KMS-11 (cell line): ENCODE results near the gene PCDHA11.
"Not testable (repeated sequence)": the region's sequence is repeated elsewhere in the genome, so short reads cannot be mapped to it uniquely, and the experiment has no call there.

ENCODE experiments used
- H2AFZ ChIP-seq: fragments of 200-600 bp; sonication (generic); 2 replicates; pipeline ENCODE4 v1.6.1; 2016; ENCODE audit warnings: antibody characterized with exemption, mixed run types, low read depth
- H3K27ac ChIP-seq: fragments of 200-600 bp; sonication (generic); 2 replicates; pipeline ENCODE4 v1.6.1; 2016; ENCODE audit warnings: mild to moderate bottlenecking, mixed run types
- H3K27me3 ChIP-seq: fragments of 200-600 bp; sonication (generic); 2 replicates; pipeline ENCODE4 v1.6.1; 2017; ENCODE audit warnings: mild to moderate bottlenecking, low read depth, mixed run types, moderate library complexity; ENCODE audit not compliant: insufficient read depth
- H3K36me3 ChIP-seq: fragments of 200-600 bp; sonication (generic); 2 replicates; pipeline ENCODE4 v1.6.1; 2017; ENCODE audit warnings: mild to moderate bottlenecking, mixed run types; ENCODE audit not compliant: insufficient read depth
- H3K4me1 ChIP-seq: fragments of 200-600 bp; sonication (generic); 2 replicates; pipeline ENCODE4 v1.6.1; 2016; ENCODE audit warnings: mild to moderate bottlenecking, low read depth, mixed run types; ENCODE audit not compliant: poor library complexity, severe bottlenecking
- H3K4me2 ChIP-seq: fragments of 200-600 bp; sonication (generic); 2 replicates; pipeline ENCODE4 v1.7.0; 2016; ENCODE audit warnings: mild to moderate bottlenecking, mixed run types
- H3K4me3 ChIP-seq: fragments of 200-600 bp; sonication (generic); IDR thresholded peaks from 2 replicates; pipeline ENCODE4 v1.6.1; 2017; ENCODE audit warnings: low read depth, low read length, mixed read lengths; ENCODE audit not compliant: insufficient read depth
- H3K79me2 ChIP-seq: fragments of 200-600 bp; sonication (generic); 2 replicates; pipeline ENCODE4 v1.6.1; 2016; ENCODE audit warnings: low read depth, mixed run types; ENCODE audit not compliant: insufficient read depth
- H3K9ac ChIP-seq: fragments of 200-600 bp; sonication (generic); 2 replicates; pipeline ENCODE4 v1.6.1; 2016; ENCODE audit warnings: mild to moderate bottlenecking, mixed run types
- H4K20me1 ChIP-seq: fragments of 200-600 bp; sonication (generic); 2 replicates; pipeline ENCODE4 v1.6.1; 2016; ENCODE audit warnings: mild to moderate bottlenecking, mixed run types; ENCODE audit not compliant: insufficient read depth
- TF ChIP-seq, protein P1 (sequence below): fragments of 200-600 bp; sonication (generic); conservative IDR thresholded peaks from 2 replicates; pipeline ENCODE4 v1.6.1; 2017; ENCODE audit warnings: low read depth, mild to moderate bottlenecking, antibody characterized with exemption, low read length, moderate library complexity, mixed read lengths

The PCDHA11 gene

DNA sequence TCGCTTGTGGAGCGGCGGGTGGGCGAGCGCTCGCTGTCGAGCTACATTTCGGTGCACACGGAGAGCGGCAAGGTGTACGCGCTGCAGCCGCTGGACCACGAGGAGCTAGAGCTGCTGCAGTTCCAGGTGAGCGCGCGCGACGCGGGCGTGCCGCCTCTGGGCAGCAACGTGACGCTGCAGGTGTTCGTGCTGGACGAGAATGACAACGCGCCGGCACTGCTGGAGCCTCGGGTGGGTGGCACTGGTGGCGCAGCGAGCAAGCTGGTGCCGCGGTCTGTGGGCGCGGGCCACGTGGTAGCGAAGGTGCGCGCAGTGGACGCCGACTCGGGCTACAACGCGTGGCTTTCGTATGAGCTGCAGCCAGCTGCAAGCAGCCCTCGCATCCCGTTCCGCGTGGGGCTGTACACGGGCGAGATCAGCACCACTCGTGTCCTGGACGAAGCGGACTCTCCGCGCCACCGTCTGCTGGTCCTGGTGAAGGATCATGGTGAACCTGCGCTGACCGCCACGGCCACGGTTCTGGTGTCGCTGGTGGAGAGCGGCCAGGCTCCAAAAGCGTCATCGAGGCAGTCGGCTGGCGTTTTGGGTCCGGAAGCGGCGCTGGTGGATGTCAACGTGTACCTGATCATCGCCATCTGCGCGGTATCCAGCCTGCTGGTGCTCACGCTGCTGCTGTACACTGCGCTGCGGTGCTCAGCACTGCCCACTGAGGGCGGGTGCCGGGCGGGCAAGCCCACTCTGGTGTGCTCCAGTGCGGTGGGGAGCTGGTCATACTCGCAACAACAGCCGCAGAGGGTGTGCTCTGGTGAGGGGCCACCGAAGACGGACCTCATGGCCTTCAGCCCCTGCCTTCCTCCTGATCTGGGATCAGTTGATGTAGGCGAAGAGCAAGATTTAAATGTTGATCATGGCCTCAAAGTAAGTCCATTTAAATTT, 25.7 kb upstream of the PCDHA11 start:
- Histone ChIP-seq H3K4me1 (no peaks in the 10 kb centered on the region), H3K27me3 (no peaks in the 10 kb centered on the region), H3K36me3 (no peaks in the 10 kb centered on the region), H3K9ac (no peak overlapping the region), H3K79me2 (no peaks in the 10 kb centered on the region), H3K4me2 (no peak overlapping the region), H3K27ac (no peak overlapping the region), H2AFZ (no peak overlapping the region), H4K20me1 (no peaks in the 10 kb centered on the region), H3K4me3 (no peak overlapping the region)
- TF ChIP-seq, protein P1, sequence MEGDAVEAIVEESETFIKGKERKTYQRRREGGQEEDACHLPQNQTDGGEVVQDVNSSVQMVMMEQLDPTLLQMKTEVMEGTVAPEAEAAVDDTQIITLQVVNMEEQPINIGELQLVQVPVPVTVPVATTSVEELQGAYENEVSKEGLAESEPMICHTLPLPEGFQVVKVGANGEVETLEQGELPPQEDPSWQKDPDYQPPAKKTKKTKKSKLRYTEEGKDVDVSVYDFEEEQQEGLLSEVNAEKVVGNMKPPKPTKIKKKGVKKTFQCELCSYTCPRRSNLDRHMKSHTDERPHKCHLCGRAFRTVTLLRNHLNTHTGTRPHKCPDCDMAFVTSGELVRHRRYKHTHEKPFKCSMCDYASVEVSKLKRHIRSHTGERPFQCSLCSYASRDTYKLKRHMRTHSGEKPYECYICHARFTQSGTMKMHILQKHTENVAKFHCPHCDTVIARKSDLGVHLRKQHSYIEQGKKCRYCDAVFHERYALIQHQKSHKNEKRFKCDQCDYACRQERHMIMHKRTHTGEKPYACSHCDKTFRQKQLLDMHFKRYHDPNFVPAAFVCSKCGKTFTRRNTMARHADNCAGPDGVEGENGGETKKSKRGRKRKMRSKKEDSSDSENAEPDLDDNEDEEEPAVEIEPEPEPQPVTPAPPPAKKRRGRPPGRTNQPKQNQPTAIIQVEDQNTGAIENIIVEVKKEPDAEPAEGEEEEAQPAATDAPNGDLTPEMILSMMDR = no peak

DNA sequence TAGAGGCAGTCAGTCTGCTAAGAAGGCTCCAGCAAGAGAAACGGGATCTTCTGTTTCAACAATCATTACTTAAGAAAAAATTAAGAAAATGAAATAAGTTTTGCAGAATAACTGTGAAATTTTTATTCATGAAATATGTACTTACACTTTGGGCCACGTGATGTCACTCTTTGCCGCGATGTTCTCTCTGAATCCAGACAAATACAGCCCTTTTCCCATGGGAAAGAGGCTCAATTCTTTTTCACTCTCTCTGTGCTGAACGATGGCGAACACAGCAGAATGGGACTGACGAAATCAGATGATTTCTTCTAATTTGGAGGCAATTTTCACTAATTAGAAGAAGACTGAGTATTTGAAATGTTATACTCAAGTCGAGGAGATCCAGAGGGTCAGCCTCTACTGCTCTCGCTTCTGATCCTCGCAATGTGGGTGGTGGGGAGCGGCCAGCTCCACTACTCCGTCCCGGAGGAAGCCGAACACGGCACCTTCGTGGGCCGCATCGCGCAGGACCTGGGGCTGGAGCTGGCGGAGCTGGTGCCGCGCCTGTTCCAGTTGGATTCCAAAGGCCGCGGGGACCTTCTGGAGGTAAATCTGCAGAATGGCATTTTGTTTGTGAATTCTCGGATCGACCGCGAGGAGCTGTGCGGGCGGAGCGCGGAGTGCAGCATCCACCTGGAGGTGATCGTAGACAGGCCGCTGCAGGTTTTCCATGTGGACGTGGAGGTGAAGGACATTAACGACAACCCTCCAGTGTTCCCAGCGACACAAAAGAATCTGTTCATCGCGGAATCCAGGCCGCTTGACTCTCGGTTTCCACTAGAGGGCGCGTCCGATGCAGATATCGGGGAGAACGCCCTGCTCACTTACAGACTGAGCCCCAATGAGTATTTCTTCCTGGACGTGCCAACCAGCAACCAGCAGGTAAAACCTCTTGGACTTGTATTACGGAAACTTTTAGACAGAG, 20.3 kb upstream of the PCDHA11 start, which contains the start of gene PCDHA9:
TSS of gene PCDHA9 (plus strand) at position 244 of the 964 bp plus-strand sequence. CDS start at position 358, 114 bp downstream.
- not testable (repeated sequence) for H3K27me3 ChIP-seq, H3K4me3 ChIP-seq, H3K4me1 ChIP-seq, H3K9ac ChIP-seq, H3K79me2 ChIP-seq, H3K27ac ChIP-seq, H4K20me1 ChIP-seq, H3K36me3 ChIP-seq, H3K4me2 ChIP-seq, H2AFZ ChIP-seq

DNA sequence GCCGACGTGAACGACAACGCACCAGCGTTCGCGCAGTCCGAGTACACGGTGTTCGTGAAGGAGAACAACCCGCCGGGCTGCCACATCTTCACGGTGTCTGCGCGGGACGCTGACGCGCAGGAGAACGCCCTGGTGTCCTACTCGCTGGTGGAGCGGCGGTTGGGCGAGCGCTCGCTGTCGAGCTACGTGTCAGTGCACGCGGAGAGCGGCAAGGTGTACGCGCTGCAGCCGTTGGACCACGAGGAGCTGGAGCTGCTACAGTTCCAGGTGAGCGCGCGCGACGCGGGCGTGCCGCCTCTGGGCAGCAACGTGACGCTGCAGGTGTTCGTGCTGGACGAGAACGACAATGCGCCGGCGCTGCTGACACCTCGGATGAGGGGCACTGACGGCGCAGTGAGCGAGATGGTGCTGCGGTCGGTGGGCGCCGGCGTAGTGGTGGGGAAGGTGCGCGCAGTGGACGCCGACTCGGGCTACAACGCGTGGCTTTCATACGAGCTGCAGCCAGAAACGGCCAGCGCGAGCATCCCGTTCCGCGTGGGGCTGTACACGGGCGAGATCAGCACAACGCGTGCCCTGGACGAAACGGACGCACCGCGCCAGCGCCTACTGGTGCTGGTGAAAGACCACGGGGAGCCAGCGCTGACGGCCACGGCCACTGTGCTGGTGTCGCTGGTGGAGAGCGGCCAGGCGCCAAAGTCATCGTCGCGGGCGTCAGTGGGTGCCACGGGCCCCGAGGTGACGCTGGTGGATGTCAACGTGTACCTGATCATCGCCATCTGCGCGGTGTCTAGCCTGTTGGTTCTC, 18.7 kb upstream of the PCDHA11 start:
- not testable (repeated sequence) for H3K9ac ChIP-seq, H3K27me3 ChIP-seq, H4K20me1 ChIP-seq, H3K79me2 ChIP-seq, H2AFZ ChIP-seq, H3K27ac ChIP-seq, H3K36me3 ChIP-seq, H3K4me1 ChIP-seq, H3K4me3 ChIP-seq, H3K4me2 ChIP-seq

DNA sequence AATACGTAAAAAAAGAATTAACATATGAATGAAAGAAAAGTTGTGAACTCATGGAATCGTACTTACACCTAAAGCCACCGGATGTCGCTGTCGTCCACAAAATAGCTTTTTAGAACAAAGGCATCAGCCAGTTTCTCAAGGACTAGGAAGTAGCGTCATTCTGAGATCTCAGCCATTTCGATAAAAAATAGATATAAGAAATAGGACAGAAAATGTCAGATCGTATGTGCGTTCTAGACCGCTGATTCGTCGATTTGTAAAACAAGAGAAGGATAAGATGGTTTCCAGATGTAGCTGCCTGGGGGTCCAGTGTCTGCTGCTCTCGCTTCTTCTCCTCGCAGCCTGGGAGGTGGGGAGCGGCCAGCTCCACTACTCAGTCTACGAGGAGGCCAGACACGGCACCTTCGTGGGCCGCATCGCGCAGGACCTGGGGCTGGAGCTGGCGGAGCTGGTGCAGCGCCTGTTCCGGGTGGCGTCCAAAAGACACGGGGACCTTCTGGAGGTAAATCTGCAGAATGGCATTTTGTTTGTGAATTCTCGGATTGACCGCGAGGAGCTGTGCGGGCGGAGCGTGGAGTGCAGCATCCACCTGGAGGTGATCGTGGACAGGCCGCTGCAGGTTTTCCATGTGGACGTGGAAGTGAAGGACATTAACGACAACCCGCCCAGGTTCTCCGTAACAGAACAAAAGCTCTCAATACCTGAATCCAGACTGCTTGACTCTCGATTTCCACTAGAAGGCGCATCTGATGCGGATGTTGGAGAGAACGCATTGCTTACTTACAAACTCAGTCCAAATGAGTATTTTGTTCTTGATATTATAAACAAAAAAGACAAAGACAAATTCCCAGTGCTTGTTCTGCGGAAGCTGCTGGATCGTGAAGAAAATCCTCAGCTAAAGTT, 12.7 kb upstream of the PCDHA11 start, which contains the start of gene PCDHA10:
TSS of gene PCDHA10 (plus strand) at position 126 of the 903 bp plus-strand sequence. CDS start at position 278, 152 bp downstream.
- H3K4me3 ChIP-seq = no peak within 1 kb of the TSS
- no peaks in the 10 kb centered on the region for H3K79me2 ChIP-seq
- H4K20me1 ChIP-seq = no peaks in the 10 kb centered on the region
- no peaks in the 10 kb centered on the region for H3K36me3 ChIP-seq
- H3K9ac ChIP-seq = no peak within 1 kb of the TSS
- no peak within 1 kb of the TSS for H2AFZ ChIP-seq
- no peaks in the 10 kb centered on the region for H3K27me3 ChIP-seq
- H3K4me1 ChIP-seq = no peaks in the 10 kb centered on the region
- H3K4me2 ChIP-seq = no peak within 1 kb of the TSS
- TF ChIP-seq, protein P1 = no peak; the same call in 1 of the 2 replicates
- no peak within 1 kb of the TSS for H3K27ac ChIP-seq
